HepG2 (cell line): ENCODE data around the gene ZNF747. TPM values are rescaled to one million over a fixed set of nuclear protein-coding genes. Genes with fewer than 3 reads are reported as not detected.
A peak's percentile ranks its signal among the peaks of the same experiment; 100 is the strongest.

Experiments used
- BORCS8-MEF2B ChIP-seq: sonication (generic); formaldehyde crosslinking; IDR thresholded peaks from 2 replicates; pipeline ENCODE4 v1.8.0; 2022; ENCODE audit warnings: mild to moderate bottlenecking, missing genetic modification reagents
- RFX3 ChIP-seq: IDR thresholded peaks from 2 replicates; pipeline ENCODE4 v1.6.1; 2016; ENCODE audit warnings: missing biosample characterization, missing genetic modification reagents
- RXRA ChIP-seq: sonication (generic); formaldehyde crosslinking; IDR thresholded peaks from 2 replicates; pipeline ENCODE4 v1.5.1; 2020; ENCODE audit warnings: missing genetic modification reagents
- STAG1 ChIP-seq: sonication (generic); formaldehyde crosslinking; IDR thresholded peaks from 2 replicates; pipeline ENCODE4 v1.4.0; 2020; ENCODE audit warnings: missing genetic modification reagents
- ZNF12 ChIP-seq: sonication (generic); formaldehyde crosslinking; IDR thresholded peaks from 2 replicates; pipeline ENCODE4 v1.5.0; 2020; ENCODE audit warnings: missing genetic modification reagents
- ZNF431 ChIP-seq: sonication (generic); formaldehyde crosslinking; IDR thresholded peaks from 2 replicates; pipeline ENCODE4 v1.9.0; 2022; ENCODE audit warnings: missing genetic modification reagents, low read depth, mild to moderate bottlenecking, borderline replicate concordance
- ZNF441 ChIP-seq: sonication (generic); formaldehyde crosslinking; IDR thresholded peaks from 2 replicates; pipeline ENCODE4 v1.7.0; 2021; ENCODE audit warnings: missing genetic modification reagents, borderline replicate concordance
- ZNF446 ChIP-seq: sonication (generic); formaldehyde crosslinking; IDR thresholded peaks from 2 replicates; pipeline ENCODE4 v1.5.0; 2020; ENCODE audit warnings: mild to moderate bottlenecking, missing genetic modification reagents
- ZNF562 ChIP-seq: sonication (generic); formaldehyde crosslinking; IDR thresholded peaks from 2 replicates; pipeline ENCODE4 v1.8.0; 2022; ENCODE audit warnings: missing genetic modification reagents, borderline replicate concordance
- ZNF75D ChIP-seq: sonication (generic); formaldehyde crosslinking; IDR thresholded peaks from 2 replicates; pipeline ENCODE4 v1.8.1; 2023; ENCODE audit warnings: missing genetic modification reagents, mild to moderate bottlenecking, borderline replicate concordance
- ZNF773 ChIP-seq: sonication (generic); formaldehyde crosslinking; IDR thresholded peaks from 2 replicates; pipeline ENCODE4 v1.4.0; 2020; ENCODE audit warnings: missing genetic modification reagents, borderline replicate concordance
- ZNF816 ChIP-seq: sonication (generic); formaldehyde crosslinking; IDR thresholded peaks from 2 replicates; pipeline ENCODE4 v1.8.0; 2022; ENCODE audit warnings: missing genetic modification reagents, mild to moderate bottlenecking, borderline replicate concordance
- polyA plus RNA-seq, 8 experiments: library from polyadenylated mRNA; depleted of rRNA in 3 of 8; stranded (reverse) in 7 of 8; unstranded in 1 of 8; fragments of >200 nt; fragmentation: Illumina TruSeq in 4 of 8; extraction: Trizol in 4 of 8; gene quantifications; 2 replicates each; pipeline versions ENCODE4 v1.2.1 to v1.2.3, GENCODE V29; 2011 to 2016; ENCODE audit warnings: low read depth in 4 of 8, missing spikeins in 1 of 8, mixed read lengths in 1 of 8; ENCODE audit not compliant: insufficient read depth in 1 of 8
- total RNA-seq, 5 experiments: library from RNA; depleted of rRNA; stranded (reverse); fragments of >200 nt; fragmentation: Illumina TruSeq; extraction: Trizol; gene quantifications; 2 replicates each; pipeline ENCODE4 v1.2.3, GENCODE V29; 2016; ENCODE audit warnings: low read depth in 1 of 5
- TF ChIP-seq, protein P1 (sequence below): sonication (generic); formaldehyde crosslinking; IDR thresholded peaks from 2 replicates; pipeline ENCODE4 v1.5.1; 2020; ENCODE audit warnings: mild to moderate bottlenecking, missing genetic modification reagents
- TF ChIP-seq, protein P2 (sequence below): sonication (generic); formaldehyde crosslinking; conservative IDR thresholded peaks from 2 replicates; pipeline ENCODE4 v1.4.0; 2020; ENCODE audit warnings: mild to moderate bottlenecking, missing genetic modification reagents, moderate library complexity
- TF ChIP-seq, protein P3 (sequence below): sonication (generic); formaldehyde crosslinking; IDR thresholded peaks from 2 replicates; pipeline ENCODE4 v1.4.0; 2020; ENCODE audit warnings: low read depth, missing genetic modification reagents
- TF ChIP-seq, protein P4 (sequence below): sonication (generic); formaldehyde crosslinking; IDR thresholded peaks from 2 replicates; pipeline ENCODE4 v1.9.0; 2021; ENCODE audit warnings: missing genetic modification reagents, mild to moderate bottlenecking, borderline replicate concordance

Gene ZNF747
- total and polyA plus RNA-seq, 2 of the 13 experiments (the other 11 are each of a cell fraction or from before 2014, with no cell fraction given), result 7.2 to 10.2 TPM

DNA sequence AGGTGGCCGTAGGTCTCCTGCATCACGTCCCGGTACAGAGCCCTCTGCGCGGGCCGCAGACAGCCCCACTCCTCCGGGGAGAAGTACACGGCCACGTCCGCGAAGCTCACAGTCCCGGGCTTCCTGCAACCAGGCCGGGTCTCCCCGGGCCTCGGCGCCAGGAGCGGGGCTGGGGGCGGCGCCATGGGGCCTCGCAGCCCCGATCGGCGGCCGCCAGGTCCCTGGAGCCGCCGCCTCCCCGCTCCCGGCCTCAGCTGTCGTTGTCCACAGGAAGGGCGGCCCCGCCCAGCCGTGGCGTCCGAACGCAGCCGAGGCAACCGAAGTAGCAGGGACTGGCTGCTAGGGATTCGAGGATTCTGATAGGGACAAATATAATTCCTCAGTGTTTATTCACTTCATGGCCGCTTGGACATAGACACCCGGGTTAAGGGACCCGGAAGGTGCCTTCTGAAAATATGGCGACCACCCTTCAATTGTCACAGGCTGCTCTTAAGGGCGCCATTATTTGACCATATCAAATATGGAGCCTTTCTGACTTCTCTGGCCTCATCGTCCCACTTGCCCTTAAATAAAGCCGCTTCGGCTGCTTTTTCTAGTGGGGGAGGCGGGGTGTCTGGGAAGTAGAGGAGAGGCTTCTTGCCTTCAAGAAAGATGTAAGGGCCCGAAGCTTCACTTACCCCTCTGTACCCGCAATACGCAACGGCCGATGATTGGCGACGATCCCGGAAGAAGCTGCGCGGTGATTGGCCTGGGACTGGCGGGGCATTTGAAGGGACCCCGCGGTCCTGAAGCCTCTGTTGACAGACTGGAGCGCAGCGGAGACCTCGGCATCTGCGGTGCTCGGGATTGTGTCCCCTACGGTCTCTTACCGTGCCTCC is 37.0 kb upstream of the ZNF747 start, which contains the start of gene ZNF688 (continued):
- peak; percentile 94 for TF ChIP-seq ZNF446 (CRISPR knock-in tag)
- TF ChIP-seq ZNF431, result 0 out of 2 replicates have a peak, but pooled peaks have one; percentile 52
- TF ChIP-seq, protein P1, sequence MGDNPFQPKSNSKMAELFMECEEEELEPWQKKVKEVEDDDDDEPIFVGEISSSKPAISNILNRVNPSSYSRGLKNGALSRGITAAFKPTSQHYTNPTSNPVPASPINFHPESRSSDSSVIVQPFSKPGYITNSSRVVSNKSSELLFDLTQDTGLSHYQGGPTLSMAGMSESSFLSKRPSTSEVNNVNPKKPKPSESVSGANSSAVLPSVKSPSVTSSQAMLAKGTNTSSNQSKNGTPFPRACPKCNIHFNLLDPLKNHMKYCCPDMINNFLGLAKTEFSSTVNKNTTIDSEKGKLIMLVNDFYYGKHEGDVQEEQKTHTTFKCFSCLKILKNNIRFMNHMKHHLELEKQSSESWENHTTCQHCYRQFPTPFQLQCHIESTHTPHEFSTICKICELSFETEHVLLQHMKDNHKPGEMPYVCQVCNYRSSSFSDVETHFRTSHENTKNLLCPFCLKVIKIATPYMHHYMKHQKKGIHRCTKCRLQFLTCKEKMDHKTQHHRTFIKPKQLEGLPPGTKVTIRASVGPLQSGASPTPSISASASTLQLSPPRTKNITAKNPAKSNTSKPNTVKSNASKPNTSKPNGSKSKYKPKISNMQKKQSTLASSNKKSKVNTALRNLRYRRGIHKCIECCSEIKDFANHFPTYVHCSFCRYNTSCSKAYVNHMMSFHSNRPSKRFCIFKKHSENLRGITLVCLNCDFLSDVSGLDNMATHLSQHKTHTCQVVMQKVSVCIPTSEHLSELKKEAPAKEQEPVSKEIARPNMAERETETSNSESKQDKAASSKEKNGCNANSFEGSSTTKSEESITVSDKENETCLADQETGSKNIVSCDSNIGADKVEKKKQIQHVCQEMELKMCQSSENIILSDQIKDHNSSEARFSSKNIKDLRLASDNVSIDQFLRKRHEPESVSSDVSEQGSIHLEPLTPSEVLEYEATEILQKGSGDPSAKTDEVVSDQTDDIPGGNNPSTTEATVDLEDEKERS (CRISPR knock-in tag), result no peak
- peak; percentile 58; the same call in 1 of the 2 replicates for TF ChIP-seq ZNF441 (CRISPR knock-in tag)
- TF ChIP-seq BORCS8-MEF2B (CRISPR knock-in tag), result peak; percentile 91
- TF ChIP-seq RXRA (CRISPR knock-in tag), result no peak
- TF ChIP-seq, protein P2, sequence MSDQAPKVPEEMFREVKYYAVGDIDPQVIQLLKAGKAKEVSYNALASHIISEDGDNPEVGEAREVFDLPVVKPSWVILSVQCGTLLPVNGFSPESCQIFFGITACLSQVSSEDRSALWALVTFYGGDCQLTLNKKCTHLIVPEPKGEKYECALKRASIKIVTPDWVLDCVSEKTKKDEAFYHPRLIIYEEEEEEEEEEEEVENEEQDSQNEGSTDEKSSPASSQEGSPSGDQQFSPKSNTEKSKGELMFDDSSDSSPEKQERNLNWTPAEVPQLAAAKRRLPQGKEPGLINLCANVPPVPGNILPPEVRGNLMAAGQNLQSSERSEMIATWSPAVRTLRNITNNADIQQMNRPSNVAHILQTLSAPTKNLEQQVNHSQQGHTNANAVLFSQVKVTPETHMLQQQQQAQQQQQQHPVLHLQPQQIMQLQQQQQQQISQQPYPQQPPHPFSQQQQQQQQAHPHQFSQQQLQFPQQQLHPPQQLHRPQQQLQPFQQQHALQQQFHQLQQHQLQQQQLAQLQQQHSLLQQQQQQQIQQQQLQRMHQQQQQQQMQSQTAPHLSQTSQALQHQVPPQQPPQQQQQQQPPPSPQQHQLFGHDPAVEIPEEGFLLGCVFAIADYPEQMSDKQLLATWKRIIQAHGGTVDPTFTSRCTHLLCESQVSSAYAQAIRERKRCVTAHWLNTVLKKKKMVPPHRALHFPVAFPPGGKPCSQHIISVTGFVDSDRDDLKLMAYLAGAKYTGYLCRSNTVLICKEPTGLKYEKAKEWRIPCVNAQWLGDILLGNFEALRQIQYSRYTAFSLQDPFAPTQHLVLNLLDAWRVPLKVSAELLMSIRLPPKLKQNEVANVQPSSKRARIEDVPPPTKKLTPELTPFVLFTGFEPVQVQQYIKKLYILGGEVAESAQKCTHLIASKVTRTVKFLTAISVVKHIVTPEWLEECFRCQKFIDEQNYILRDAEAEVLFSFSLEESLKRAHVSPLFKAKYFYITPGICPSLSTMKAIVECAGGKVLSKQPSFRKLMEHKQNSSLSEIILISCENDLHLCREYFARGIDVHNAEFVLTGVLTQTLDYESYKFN (CRISPR knock-in tag), result peak; percentile 47
- TF ChIP-seq, protein P3, sequence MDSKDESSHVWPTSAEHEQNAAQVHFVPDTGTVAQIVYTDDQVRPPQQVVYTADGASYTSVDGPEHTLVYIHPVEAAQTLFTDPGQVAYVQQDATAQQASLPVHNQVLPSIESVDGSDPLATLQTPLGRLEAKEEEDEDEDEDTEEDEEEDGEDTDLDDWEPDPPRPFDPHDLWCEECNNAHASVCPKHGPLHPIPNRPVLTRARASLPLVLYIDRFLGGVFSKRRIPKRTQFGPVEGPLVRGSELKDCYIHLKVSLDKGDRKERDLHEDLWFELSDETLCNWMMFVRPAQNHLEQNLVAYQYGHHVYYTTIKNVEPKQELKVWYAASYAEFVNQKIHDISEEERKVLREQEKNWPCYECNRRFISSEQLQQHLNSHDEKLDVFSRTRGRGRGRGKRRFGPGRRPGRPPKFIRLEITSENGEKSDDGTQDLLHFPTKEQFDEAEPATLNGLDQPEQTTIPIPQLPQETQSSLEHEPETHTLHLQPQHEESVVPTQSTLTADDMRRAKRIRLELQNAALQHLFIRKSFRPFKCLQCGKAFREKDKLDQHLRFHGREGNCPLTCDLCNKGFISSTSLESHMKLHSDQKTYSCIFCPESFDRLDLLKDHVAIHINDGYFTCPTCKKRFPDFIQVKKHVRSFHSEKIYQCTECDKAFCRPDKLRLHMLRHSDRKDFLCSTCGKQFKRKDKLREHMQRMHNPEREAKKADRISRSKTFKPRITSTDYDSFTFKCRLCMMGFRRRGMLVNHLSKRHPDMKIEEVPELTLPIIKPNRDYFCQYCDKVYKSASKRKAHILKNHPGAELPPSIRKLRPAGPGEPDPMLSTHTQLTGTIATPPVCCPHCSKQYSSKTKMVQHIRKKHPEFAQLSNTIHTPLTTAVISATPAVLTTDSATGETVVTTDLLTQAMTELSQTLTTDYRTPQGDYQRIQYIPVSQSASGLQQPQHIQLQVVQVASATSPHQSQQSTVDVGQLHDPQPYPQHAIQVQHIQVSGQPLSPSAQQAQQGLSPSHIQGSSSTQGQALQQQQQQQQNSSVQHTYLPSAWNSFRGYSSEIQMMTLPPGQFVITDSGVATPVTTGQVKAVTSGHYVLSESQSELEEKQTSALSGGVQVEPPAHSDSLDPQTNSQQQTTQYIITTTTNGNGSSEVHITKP, result peak; percentile 67; the same call in 1 of the 2 replicates
- no peak for TF ChIP-seq ZNF816 (CRISPR knock-in tag)
- TF ChIP-seq, protein P4, sequence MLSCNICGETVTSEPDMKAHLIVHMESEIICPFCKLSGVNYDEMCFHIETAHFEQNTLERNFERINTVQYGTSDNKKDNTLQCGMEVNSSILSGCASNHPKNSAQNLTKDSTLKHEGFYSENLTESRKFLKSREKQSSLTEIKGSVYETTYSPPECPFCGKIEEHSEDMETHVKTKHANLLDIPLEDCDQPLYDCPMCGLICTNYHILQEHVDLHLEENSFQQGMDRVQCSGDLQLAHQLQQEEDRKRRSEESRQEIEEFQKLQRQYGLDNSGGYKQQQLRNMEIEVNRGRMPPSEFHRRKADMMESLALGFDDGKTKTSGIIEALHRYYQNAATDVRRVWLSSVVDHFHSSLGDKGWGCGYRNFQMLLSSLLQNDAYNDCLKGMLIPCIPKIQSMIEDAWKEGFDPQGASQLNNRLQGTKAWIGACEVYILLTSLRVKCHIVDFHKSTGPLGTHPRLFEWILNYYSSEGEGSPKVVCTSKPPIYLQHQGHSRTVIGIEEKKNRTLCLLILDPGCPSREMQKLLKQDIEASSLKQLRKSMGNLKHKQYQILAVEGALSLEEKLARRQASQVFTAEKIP (CRISPR knock-in tag), result no peak
- TF ChIP-seq ZNF75D (CRISPR knock-in tag), result no peak
- TF ChIP-seq STAG1 (CRISPR knock-in tag), result no peak; the same call in 1 of the 2 replicates
- TF ChIP-seq ZNF773 (CRISPR knock-in tag), result 0 out of 2 replicates have a peak, but pooled peaks have one; percentile 44
- TF ChIP-seq ZNF12 (CRISPR knock-in tag), result no peak
- TF ChIP-seq RFX3 (CRISPR knock-in tag), result peak; percentile 48; the same call in 1 of the 2 replicates
- no peak for TF ChIP-seq ZNF562 (CRISPR knock-in tag)
